ENCODE results near the gene NEDD4L.

Gene NEDD4L

GRCh38 chr18:58309610-58310239 lies 265.7 kb downstream of the NEDD4L start:
- TF ChIP-seq CSDC2 (CRISPR knock-in tag; IDR thresholded peaks at IDR 0.05) (no peak), ARNTL (CRISPR knock-in tag; IDR thresholded peaks at IDR 0.05; ENCODE audit: borderline replicate concordance, low read depth) (no peak), TOX (CRISPR knock-in tag; IDR thresholded peaks at IDR 0.05; ENCODE audit: borderline replicate concordance) (no peak)
- ATAC-seq, result no peak

GRCh38 chr18:58310517-58310916 lies 266.5 kb downstream of the NEDD4L start:
- peak; percentile 18; the same call in 1 of the 3 replicates for ATAC-seq
- TF ChIP-seq TOX (CRISPR knock-in tag; IDR thresholded peaks at IDR 0.05; ENCODE audit: borderline replicate concordance), result no peak
- TF ChIP-seq ZFP30 (CRISPR knock-in tag; IDR thresholded peaks at IDR 0.05), result no peak
- TF ChIP-seq ISL1 (CRISPR knock-in tag; IDR thresholded peaks at IDR 0.05), result no peak
- no peak for TF ChIP-seq ZNF8 (CRISPR knock-in tag; IDR thresholded peaks at IDR 0.05)
- TF ChIP-seq ARNTL (CRISPR knock-in tag; IDR thresholded peaks at IDR 0.05; ENCODE audit: borderline replicate concordance, low read depth), result no peak
- TF ChIP-seq ESRRG (CRISPR knock-in tag; IDR thresholded peaks at IDR 0.05), result no peak
- no peak for TF ChIP-seq GLIS3 (CRISPR knock-in tag; IDR thresholded peaks at IDR 0.05)
- no peak for TF ChIP-seq PPARA (CRISPR knock-in tag; IDR thresholded peaks at IDR 0.05; ENCODE audit: borderline replicate concordance)
- no peak for TF ChIP-seq PATZ1 (CRISPR knock-in tag; IDR thresholded peaks at IDR 0.05; ENCODE audit: borderline replicate concordance)
- no peak for TF ChIP-seq SNAI2 (CRISPR knock-in tag; IDR thresholded peaks at IDR 0.05)
- no peak for TF ChIP-seq RARB (CRISPR knock-in tag; IDR thresholded peaks at IDR 0.05)
- no peak for TF ChIP-seq TCF4 (CRISPR knock-in tag; IDR thresholded peaks at IDR 0.05; ENCODE audit: borderline replicate concordance)
- TF ChIP-seq CREB5 (CRISPR knock-in tag; IDR thresholded peaks at IDR 0.05; ENCODE audit: low read depth), result no peak
- no peak for TF ChIP-seq TSHZ2 (CRISPR knock-in tag; IDR thresholded peaks at IDR 0.05)
- TF ChIP-seq CSDC2 (CRISPR knock-in tag; IDR thresholded peaks at IDR 0.05), result no peak
- no peak for TF ChIP-seq ZFP3 (CRISPR knock-in tag; IDR thresholded peaks at IDR 0.05)

- ATAC-seq, result no peak
- TF ChIP-seq ARNTL (CRISPR knock-in tag; IDR thresholded peaks at IDR 0.05; ENCODE audit: borderline replicate concordance, low read depth), result no peak
These were observed 267.4 kb downstream of the NEDD4L start for GRCh38 chr18:58311390-58311789.

- TF ChIP-seq ISL1 (CRISPR knock-in tag; IDR thresholded peaks at IDR 0.05) (0 out of 2 replicates have a peak, but pooled peaks have one; percentile 23), ARNTL (CRISPR knock-in tag; IDR thresholded peaks at IDR 0.05; ENCODE audit: borderline replicate concordance, low read depth) (no peak), BACH2 (CRISPR knock-in tag; IDR thresholded peaks at IDR 0.05; ENCODE audit: borderline replicate concordance) (no peak)
- no peak for ATAC-seq
These were observed 269.5 kb downstream of the NEDD4L start for GRCh38 chr18:58313491-58314032.

- TF ChIP-seq ZFP3 (CRISPR knock-in tag; IDR thresholded peaks at IDR 0.05), result no peak
- no peak for TF ChIP-seq CREB5 (CRISPR knock-in tag; IDR thresholded peaks at IDR 0.05; ENCODE audit: low read depth)
- TF ChIP-seq OSR1 (CRISPR knock-in tag; IDR thresholded peaks at IDR 0.05), result no peak
- TF ChIP-seq CSRNP3 (CRISPR knock-in tag; IDR thresholded peaks at IDR 0.05), result no peak
- TF ChIP-seq RARB (CRISPR knock-in tag; IDR thresholded peaks at IDR 0.05), result no peak
- peak; percentile 92 for ATAC-seq
These were observed 270.3 kb downstream of the NEDD4L start for GRCh38 chr18:58314284-58314683.
